ENCODE data around the gene PFKL.
"Not testable (repeated sequence)": the region's sequence is repeated elsewhere in the genome, so short reads cannot be mapped to it uniquely, and the experiment has no call there.

The PFKL gene

DNA sequence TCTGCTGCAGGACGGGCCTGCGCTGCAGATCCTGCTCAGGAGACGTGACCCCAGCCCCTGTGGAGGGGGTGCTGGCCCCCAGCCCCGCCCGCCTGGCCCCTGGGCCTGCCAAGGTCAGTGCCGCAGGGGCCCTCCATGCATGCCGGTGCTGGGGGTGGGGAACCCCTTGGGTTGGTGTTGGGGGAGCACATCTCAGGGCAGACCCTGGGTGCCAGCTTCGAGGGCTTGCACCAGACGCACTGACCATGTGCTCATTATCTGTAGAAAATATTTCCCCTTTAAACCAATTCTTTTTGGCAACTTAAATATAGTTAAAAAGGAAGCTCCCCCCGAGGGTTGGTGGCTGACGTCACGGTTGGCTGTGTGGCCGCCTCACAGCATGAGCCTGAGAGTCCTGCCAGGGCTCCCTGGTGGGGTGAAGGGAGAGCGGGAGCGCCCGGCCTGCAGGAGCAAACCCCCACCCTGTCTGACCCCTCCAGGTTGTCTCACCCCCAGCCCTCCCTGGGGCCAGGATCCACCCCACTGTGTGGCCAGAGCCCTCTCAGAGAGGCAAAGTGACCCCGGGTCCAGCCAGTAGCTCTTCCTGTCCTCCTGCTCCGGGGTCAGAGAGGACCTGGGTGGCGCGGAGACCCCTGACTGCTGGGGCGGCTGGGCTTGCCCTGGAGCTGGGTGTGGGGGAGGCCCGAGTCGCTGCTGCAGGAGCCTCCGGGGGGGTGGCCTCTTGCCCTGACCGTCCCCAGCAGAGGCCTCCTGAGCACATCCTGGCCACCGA is 5.3 kb upstream of the PFKL start:
- DNase-seq (ENCODE audit: low read depth) = no peak

DNA sequence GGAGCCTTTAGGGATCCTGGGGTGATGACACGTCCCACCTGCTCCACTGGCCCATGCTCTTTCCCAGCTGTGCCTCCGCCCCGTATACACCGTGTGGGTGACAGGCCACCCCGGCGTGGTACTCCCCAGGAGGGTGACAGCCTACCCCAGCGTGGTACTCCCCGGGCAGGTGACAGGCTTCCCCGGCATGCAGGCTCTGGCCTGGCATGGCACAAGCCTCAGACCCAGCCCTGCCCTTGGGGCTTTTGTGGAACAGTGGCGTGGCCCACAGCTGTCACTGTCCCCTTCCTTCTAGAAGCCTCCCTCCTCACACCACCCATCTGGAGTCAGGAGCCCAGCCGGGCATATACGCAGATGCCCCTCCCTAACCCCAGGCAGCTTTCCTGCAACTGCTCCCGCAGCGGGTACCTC is 4.7 kb upstream of the PFKL start:
- no peak for DNase-seq (ENCODE audit: low read depth)

DNA sequence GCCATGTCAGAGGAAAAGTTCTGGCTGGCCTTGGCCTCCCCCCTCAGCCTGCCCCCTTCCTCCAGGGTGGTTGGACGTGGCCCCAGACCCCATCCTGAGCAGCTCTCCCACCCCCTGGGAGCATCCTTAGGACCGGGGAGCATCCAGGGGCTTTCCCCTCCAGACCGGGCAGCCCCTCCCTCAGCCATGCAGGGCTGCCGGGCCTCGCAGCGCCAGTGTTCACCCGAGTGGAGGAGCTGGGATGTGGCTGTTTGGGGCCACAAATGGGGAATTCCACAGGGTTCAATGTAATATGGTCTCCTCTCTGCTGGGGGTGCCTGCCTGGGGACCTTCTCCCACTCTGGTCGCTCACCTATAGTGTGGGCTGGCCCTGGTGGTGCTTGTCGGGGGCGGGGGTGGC is 4.2 kb upstream of the PFKL start:
- DNase-seq (ENCODE audit: low read depth) = no peak

DNA sequence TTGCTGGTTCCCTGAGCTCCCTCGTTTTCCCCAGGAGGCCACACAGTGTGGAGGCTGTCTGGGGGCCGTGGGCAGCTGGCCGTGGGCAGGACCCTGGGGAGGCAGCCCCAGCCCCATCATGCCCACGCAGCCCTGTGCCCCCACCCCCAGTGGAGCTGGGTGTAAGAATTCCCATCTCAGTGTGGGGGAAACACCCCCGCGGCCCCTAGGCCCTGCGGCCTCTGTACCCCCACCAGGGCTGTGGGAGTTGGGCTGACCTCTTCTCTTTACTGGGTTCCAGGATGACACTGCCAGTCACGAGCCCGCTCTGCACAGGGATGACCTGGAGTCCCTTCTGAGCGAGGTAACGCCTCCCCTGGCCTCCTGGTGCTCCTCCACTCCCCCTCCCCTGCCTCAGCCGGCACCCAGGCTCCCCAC is 3.7 kb upstream of the PFKL start:
- no peak for DNase-seq (ENCODE audit: low read depth)

DNA sequence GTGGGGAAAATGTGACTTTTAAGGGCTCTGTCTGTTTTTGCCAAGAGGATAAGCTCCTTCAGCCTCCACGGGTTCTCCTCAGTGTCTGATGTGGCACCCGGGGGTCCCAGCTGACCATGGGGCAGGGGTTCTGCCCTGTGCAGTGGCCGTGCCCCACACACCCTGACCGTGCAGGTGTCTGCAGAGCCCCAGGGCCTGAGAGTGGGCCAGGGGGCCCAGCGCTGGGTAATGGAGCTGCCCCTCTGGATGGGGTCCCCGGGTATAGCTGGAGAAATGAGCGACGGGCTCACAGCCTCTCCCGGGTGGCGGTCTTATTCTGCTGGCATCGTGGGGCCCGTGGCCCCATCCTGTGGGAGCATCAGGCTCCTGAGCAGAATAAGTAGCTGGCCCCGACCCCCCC is 2.9 kb upstream of the PFKL start:
- no peak for DNase-seq (ENCODE audit: low read depth)

DNA sequence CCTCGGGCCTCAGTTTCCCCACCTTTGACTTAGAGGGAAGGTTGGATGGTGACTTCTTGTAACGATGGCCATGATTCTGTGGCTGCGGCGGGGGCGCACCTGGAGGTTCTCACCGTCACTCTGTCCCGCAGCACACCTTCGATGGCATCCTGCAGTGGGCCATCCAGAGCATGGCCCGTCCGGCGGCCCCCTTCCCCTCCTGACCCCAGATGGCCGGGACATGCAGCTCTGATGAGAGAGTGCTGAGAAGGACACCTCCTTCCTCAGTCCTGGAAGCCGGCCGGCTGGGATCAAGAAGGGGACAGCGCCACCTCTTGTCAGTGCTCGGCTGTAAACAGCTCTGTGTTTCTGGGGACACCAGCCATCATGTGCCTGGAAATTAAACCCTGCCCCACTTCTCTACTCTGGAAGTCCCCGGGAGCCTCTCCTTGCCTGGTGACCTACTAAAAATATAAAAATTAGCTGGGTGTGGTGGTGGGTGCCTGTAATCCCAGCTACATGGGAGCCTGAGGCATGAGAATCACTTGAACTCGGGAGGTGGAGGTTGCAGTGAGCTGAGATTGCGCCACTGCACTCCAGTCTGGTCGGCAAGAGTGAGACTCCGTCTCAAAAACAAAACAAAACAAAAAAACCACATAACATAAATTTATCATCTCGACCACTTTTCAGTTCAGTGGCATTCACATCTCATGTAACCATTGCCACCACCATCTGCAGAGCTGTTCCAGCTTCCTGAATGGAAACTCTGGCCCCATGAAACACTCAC is 2.1 kb upstream of the PFKL start:
- peak; percentile 80 for DNase-seq (ENCODE audit: low read depth)

DNA sequence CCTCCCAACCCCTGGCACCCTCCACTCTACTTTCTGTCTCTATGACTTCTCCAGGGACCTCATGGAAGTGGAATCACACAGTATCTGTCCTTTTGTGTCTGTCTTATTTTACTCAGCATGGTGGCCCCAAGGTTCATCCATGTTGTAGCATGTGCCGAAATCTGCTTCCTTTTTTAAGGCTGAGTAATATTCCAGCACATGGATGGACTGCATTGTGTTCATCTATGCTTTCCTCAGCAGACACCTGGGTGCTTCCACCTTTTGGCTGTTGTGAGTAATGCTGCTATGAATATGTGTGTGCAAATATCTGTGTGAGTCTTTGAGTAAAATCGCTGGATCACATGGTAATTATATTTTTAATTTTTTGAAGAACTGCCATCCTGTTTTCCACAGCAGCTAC is 1.6 kb upstream of the PFKL start:
- DNase-seq (ENCODE audit: low read depth) = no peak

DNA sequence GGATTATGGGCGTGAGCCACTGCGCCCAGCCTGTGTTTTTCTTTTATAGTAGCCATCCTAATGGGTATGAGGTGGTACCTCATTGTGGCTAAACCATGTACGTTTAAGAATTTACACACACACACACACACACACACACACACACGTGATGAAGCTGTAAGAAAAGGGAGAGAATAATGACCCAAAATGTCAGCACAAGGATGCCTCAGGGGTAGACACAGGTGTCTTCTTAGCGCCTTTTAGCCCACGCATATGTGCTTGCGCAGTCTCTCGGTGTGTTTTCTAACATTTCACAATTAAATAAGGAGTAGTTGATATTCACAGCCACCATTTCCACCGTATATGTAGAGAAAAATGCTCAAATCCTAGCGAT is 782 bp upstream of the PFKL start:
- DNase-seq (ENCODE audit: low read depth) = peak; percentile 21

DNA sequence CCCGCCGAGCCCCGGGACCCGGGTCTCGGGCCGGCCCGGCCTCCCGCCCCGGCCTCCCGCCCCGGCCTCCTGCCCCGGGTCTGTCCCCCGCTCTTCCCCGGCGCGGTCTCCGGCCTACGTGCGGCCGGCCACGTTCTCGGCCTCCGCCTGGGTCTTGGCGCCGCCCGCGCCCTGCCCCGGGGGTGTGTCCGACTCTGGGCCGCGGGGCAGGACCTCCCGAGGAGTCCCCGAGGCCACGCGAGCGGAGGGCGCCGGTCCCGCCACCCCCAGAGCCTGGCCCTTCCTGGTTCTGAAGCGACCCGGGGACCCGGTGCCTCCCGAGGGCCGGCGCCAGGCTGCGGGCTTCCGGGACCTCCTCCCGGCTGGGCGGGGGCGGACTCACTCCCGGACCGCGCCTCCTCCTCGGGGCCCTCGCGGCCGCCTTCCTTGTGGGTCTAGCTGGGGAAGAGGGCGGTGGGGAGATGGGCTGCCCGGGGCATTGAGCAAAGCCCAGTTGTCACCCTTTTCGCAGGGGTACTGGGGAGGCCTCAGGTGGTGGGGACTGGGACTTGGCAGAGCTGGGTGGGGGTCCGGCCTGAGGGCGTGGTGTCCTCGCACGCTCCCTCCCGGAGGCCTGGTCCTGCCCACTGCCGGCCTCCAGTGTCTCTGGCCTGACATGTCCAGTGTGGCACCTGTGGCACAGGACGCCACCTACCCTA is 558 bp downstream of the PFKL start:
- DNase-seq (ENCODE audit: low read depth) = peak; percentile 56

DNA sequence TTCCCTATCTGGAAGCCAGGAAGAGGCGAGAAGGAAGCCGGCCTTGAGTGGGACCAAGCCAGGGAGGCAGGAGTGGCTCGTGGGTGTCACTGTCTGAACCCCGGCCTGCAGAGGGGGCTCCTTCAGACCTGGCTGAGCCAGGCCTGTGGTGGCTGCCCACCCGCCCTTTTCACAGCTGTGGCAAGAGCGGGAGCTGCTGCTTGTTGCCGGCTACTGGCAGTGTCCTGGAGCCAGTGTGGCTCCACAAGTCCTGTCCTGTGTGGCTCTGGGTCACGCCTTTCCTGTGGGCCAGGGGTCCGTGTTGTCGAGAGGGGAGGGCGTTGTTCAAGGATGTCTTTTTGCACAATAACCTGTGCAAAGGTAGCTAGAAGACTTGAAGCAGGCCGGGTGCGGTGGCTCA is 1.3 kb downstream of the PFKL start:
- no peak for DNase-seq (ENCODE audit: low read depth)

DNA sequence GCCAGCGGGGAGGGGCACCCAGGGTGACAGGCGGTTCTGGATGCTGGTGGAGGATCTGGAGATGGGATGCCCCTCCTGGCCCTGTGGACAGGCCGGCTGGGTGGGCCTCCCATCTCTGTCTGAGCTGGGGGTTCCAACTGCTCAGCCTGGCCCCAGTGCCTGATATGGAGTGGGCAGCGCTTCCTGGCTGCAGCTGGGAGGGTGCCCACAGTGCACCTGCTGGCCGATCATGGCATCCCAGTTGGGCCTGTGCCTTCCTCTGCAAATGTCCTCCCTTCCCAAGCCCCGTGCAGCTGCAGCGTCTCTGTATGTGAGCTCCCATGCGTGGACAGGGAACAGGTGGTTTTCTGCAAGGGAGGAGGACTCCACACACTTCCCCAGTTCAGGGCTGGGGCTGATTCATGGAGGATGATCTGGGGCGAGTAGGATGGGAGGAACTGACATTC is 2.1 kb downstream of the PFKL start:
- no peak for DNase-seq (ENCODE audit: low read depth)

DNA sequence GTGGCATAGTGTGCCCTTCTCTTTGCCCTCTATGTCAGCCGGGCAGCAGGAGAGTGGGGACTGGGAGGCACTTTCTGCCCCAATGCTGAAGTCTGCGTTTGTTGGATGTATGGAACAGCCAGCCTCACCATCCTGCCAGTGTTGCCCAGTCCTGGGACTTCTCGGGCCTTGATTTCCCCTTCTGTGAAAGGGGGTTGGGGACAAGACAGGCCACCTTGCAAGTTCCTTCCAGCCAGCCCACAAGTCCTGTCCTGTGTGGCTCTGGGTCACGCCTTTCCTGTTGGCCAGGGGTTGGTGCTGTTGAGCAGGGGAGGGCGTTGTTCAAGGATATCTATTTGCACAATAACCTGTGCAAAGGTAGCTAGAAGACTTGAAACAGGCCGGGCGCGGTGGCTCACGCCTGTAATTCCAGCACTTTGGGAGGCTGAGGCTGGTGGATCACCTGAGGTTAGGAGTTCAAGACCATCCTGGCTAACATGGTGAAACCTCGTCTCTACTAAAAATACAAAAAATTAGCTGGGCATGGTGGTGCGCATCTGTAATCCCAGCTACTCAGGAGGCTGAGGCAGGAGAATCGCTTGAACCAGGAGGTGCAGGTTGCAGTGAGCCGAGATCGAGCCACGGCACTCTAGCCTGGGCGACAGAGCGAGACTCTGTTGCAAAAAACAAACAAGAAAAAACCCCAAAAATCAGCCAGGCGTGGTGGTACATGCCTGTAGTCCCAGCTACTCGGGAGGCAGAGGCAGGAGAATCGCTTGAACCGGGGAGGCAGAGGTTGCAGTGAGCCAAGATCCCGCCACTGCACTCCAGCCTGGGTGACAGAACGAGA is 2.9 kb downstream of the PFKL start:
- not testable (repeated sequence) for DNase-seq (ENCODE audit: low read depth)

DNA sequence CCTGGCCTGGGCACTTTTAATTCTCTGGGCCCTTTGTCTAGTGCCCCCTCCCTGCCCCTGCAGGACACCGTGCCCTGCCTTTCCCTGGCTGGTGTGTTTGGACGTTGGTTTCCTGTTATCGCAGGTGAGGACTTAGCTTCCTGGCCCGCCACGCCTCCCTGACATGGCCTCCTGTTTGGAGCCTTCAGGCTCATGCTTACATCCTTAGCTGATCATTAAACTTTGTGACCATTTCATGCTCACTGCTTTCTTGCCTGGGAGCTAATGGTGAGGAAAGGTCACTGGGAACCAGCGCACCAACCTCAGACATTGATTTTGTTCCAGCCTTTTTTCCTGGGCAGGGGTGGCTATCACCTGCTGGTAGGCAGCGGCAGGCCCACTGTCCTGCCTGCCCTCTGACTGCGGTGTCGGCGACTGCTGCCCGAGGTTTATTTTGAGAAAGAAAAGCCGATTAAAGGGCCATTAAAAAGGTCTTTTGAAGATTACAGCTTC is 3.7 kb downstream of the PFKL start:
- DNase-seq (ENCODE audit: low read depth) = no peak

DNA sequence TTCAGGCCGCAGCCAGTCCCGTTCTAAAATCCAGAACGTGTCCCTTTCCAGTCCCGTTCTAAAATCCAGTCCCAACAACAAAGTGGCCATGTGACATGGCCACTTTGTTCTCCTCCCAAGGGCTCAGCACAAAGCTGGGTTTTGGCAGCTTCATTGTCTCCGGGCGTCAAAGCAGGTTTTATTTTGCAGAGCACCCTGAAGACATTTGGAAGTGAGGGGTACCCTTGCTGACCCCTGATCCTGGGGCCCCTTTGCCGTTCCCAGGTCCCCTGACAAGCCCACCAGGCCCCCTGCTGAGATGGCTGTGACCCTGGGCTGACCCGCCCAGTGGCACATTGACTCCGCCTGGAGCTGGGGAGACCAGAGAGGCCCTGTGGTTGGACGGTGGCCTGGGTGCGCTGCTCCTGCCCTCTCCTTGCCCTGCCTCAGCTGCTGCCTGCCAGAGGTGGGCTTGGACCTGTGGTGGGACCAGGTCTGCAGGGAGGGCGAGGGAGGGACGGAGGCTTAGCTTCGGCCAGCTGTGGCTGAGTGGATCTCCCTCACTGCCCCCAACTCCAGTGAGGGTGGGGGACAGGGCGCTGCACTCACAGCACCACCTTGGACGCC is 4.3 kb downstream of the PFKL start:
- DNase-seq (ENCODE audit: low read depth) = no peak

DNA sequence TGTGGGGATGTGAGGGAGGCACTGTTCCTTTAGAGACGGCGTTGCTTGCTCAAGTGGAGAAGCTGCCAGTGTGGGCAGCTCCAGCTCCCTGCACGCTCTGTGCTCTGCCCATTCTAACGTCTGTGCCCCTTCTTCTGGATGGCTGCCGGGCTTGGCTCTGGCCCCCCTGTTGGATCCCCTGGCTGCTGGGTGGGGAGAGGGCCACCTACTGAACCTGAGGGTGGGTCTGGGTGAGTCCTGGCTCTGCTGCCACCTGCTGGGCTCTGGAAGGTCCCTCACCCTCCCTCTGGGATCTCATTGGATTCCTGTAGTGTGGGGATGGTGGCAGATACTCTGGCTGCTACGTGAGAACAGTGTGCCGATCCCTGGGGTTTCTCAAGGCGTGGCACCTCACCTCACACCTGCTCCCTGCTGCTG is 5.0 kb downstream of the PFKL start:
- peak; percentile 33 for DNase-seq (ENCODE audit: low read depth)

DNA sequence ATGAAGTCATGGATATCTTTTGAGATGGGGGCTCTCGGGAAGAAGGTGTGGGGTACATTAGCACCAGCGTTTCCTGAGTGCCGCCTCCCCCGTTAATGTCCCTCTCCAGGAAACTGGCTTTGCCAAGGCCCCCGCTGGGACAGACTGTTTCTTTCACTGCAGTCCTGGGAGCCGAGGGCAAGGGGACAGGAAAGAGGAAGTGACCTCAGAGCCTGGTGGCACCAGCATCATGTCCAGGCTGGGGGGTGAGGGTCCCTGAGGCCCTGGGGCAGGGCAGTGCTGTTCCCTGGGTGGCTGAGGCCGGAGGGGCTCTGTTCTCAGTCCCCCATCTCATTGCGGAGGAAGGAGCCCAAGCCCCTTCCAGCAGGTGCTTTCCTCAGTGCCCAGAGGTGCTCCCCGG is 5.8 kb downstream of the PFKL start:
- no peak for DNase-seq (ENCODE audit: low read depth)

DNA sequence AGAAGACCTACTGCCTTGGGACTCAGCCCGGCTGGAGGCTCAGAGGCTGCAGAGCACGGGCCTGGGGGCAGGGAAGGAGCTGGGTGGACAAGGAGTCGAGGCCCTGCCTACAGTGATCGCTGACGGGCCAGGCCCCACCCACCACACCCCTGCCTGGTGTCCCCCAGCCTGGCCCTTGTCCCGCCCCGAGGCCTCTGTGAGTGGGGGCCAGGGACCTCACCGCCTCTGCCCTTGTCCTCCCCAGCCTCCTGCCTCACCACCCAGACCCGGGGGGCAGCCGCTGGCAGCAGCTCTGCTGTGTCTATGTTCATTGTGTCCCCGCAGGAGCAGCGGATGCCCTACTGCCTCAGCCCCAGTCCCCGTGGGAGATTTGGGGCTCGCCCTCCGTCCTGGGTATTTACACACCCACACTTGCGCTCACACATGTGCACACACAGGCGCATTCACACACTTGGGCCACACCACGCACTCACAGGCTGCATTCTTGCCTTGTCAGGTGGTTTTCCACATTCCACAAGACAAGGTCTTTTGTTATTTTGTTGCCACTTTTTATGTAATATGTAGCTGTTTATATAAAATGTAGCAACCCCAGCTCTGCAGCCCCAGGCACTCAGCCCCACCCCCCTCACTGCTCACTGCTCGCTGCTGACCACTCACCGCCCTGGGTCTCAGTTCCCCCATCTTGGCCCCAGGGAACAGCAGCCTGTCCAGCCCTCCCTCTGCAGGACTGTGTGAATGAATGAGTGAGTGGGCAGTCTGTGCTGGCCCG is 7.3 kb downstream of the PFKL start:
- peak; percentile 46 for DNase-seq (ENCODE audit: low read depth)

DNA sequence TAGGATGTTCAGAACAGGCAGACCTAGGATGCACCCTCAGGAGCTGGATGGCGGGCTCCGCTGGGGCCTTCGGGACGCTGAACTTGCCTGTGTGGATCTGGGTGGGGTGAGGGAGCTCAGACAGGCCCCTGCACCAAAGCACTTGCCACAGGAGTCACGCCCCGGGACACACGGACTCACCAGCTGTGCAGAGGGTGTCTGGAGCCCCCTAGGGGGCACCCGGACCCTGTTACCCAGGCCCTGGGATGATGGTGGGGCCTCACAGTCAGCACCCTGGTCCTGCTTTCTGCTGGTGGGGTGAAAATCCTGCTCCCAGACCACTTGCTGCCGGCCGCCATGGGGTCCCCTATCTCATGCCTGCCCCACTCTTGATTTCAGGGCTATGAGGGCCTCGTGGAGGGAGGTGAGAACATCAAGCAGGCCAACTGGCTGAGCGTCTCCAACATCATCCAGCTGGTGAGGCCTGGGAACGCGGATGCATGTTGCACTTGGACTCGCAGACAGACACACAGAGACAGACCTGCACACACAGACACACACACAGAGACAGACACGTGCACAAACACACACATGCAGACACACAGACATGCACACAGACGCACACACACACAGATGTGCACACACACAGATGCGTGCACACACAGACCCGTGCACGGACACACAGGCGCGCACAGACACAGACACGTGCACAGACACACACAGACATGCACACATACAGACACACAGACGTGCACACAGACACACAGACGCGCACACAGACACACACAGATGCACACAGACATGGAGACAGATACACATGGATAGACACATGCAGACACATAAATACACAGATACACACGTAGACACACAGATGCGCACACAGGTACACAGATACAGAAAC is 11.0 kb downstream of the PFKL start:
- DNase-seq (ENCODE audit: low read depth) = no peak

DNA sequence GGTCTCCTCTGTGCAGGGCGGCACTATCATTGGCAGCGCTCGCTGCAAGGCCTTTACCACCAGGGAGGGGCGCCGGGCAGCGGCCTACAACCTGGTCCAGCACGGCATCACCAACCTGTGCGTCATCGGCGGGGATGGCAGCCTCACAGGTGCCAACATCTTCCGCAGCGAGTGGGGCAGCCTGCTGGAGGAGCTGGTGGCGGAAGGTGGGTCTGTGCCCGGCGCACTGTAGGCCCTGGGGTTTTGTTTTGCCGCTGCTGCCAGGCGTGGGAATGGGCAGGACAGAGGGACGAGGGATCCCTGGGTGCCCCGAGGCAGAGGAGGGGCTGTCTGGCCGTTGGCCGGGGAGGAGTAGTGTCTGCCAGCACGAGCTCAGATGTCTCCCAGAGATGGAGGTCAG is 12.2 kb downstream of the PFKL start:
- DNase-seq (ENCODE audit: low read depth) = no peak

DNA sequence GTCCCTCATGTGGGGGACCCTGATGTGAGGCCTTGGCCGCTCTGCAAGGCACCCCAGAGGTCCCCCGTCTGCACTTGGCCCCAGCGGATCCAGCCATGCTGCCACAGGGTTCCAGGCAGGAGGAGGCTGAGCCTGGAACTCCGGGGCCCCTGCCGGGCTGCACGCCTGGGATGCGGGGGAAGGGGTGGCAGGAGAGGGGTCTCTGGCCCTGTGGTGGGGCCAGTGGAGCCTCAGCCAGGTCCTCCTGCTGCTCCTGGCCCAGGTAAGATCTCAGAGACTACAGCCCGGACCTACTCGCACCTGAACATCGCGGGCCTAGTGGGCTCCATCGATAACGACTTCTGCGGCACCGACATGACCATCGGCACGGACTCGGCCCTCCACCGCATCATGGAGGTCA is 12.9 kb downstream of the PFKL start:
- no peak for DNase-seq (ENCODE audit: low read depth)
